HepG2 (cell line): ENCODE results near the gene NOP14. TPM values are rescaled to one million over a fixed set of nuclear protein-coding genes. Genes with fewer than 3 reads are reported as not detected.

Experiments used
- ATF7-NPFF ChIP-seq: sonication (generic); formaldehyde crosslinking; IDR thresholded peaks from 2 replicates; pipeline ENCODE4 v1.8.1; 2023; ENCODE audit warnings: mild to moderate bottlenecking, low read depth, missing genetic modification reagents, moderate library complexity
- ATRX ChIP-seq: sonication (generic); formaldehyde crosslinking; IDR thresholded peaks from 2 replicates; pipeline ENCODE4 v1.4.0; 2020; ENCODE audit warnings: missing genetic modification reagents, borderline replicate concordance
- FIP1L1 ChIP-seq: fragments of 200-400 bp; formaldehyde crosslinking; IDR thresholded peaks from 2 replicates; pipeline ENCODE4 v1.6.1; 2018; ENCODE audit warnings: low read depth, mild to moderate bottlenecking, low read length, moderate library complexity, borderline replicate concordance; ENCODE audit not compliant: insufficient read depth
- HDAC1 ChIP-seq: sonication (generic); formaldehyde crosslinking; IDR thresholded peaks from 2 replicates; pipeline ENCODE4 v1.5.1; 2020; ENCODE audit warnings: mild to moderate bottlenecking, missing genetic modification reagents
- IKZF1 ChIP-seq: fragments of 450-650 bp; IDR thresholded peaks from 2 replicates; pipeline ENCODE4 v1.7.1; 2016
- MAFG ChIP-seq: sonication (generic); formaldehyde crosslinking; IDR thresholded peaks from 2 replicates; pipeline ENCODE4 v1.5.1; 2020; ENCODE audit warnings: mild to moderate bottlenecking, missing genetic modification reagents
- PAXIP1 ChIP-seq: sonication (generic); formaldehyde crosslinking; conservative IDR thresholded peaks from 2 replicates; pipeline ENCODE4 v1.4.0; 2020; ENCODE audit warnings: mild to moderate bottlenecking, missing genetic modification reagents, moderate library complexity
- PLRG1 ChIP-seq: fragments of 450-650 bp; conservative IDR thresholded peaks from 2 replicates; pipeline ENCODE4 v1.6.1; 2016
- SETDB1 ChIP-seq: sonication (generic); formaldehyde crosslinking; IDR thresholded peaks from 2 replicates; pipeline ENCODE4 v1.5.1; 2020; ENCODE audit warnings: missing genetic modification reagents, mild to moderate bottlenecking, borderline replicate concordance
- SRY ChIP-seq: sonication (generic); formaldehyde crosslinking; IDR thresholded peaks from 2 replicates; pipeline ENCODE4 v1.8.0; 2022; ENCODE audit warnings: mild to moderate bottlenecking, missing genetic modification reagents
- ZBTB46 ChIP-seq: sonication (generic); formaldehyde crosslinking; IDR thresholded peaks from 2 replicates; pipeline ENCODE4 v1.4.0; 2020; ENCODE audit warnings: mild to moderate bottlenecking, missing genetic modification reagents, borderline replicate concordance
- ZEB1 ChIP-seq: IDR thresholded peaks from 2 replicates; pipeline ENCODE4 v1.6.1; 2012; ENCODE audit warnings: mild to moderate bottlenecking, low read depth, inconsistent platforms; ENCODE audit not compliant: insufficient replicate concordance
- ZNF30 ChIP-seq: sonication (generic); formaldehyde crosslinking; IDR thresholded peaks from 2 replicates; pipeline ENCODE4 v1.5.0; 2020; ENCODE audit warnings: mild to moderate bottlenecking, missing genetic modification reagents
- ZNF326 ChIP-seq: sonication (generic); formaldehyde crosslinking; IDR thresholded peaks from 2 replicates; pipeline ENCODE4 v1.4.0; 2020; ENCODE audit warnings: missing genetic modification reagents, borderline replicate concordance
- ZNF558 ChIP-seq: sonication (generic); formaldehyde crosslinking; IDR thresholded peaks from 2 replicates; pipeline ENCODE4 v1.9.0; 2022; ENCODE audit warnings: mild to moderate bottlenecking, missing genetic modification reagents, borderline replicate concordance
- polyA plus RNA-seq, 8 experiments: library from polyadenylated mRNA; depleted of rRNA in 3 of 8; stranded (reverse) in 7 of 8; unstranded in 1 of 8; fragments of >200 nt; fragmentation: Illumina TruSeq in 4 of 8; extraction: Trizol in 4 of 8; gene quantifications; 2 replicates each; pipeline versions ENCODE4 v1.2.1 to v1.2.3, GENCODE V29; 2011 to 2016; ENCODE audit warnings: low read depth in 4 of 8, missing spikeins in 1 of 8, mixed read lengths in 1 of 8; ENCODE audit not compliant: insufficient read depth in 1 of 8
- total RNA-seq, 5 experiments: library from RNA; depleted of rRNA; stranded (reverse); fragments of >200 nt; fragmentation: Illumina TruSeq; extraction: Trizol; gene quantifications; 2 replicates each; pipeline ENCODE4 v1.2.3, GENCODE V29; 2016; ENCODE audit warnings: low read depth in 1 of 5
- TF ChIP-seq, protein P1 (sequence below): sonication (generic); formaldehyde crosslinking; IDR thresholded peaks from 2 replicates; pipeline ENCODE4 v1.8.0; 2022; ENCODE audit warnings: missing genetic modification reagents, low read depth, mild to moderate bottlenecking, borderline replicate concordance

Gene NOP14
- total and polyA plus RNA-seq, 2 of the 13 experiments (the other 11 are each of a cell fraction or from before 2014, with no cell fraction given): 6.9 to 47.9 TPM

DNA sequence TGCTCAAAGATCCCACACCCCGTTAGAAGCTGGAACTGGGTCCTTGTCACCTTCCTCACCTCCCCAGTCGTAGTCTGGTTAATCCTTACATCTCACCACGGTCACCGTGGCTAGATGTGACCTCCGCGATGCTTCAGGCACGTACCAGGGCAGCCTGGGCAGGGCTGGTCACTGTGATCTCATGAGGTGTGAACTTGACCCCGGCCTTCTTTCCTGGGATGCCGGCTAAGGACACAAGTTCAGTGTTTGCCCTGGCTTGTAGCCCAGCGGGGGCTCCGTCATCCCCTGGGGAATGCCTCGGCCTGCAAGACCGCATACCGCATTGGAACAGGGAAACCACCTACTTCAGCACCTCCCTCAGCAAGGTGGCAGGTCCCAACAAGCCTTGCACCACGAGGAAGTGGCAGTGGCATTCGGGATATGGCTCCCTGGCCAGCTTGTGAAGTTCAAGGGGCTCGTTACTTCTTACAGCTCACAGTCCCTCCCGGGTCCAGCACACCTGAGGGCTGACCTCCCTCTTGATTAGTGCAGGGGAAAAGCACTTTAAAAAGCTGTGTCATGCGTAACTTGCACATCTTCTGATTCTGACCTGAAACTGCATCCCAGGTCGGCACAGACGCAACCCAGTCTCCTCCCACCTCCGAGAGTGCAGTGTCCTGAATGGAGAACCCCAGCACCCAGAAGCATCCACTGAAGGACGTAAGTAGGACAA, 25.9 kb downstream of the NOP14 start (continued):
- no peak for TF ChIP-seq ATRX (CRISPR knock-in tag)
- TF ChIP-seq ZNF30 (CRISPR knock-in tag): no peak
- TF ChIP-seq, protein P1, sequence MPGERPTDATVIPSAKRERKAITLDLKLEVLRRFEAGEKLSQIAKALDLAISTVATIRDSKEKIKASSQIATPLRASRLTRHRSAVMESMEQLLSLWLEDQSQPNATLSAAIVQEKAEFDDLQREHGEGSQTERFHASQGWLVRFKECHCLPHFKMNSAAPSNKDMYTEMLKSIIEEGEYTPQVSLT (CRISPR knock-in tag): peak; percentile 70; the same call in 1 of the 2 replicates
- no peak for TF ChIP-seq ZNF326 (CRISPR knock-in tag)
- TF ChIP-seq PLRG1: no peak
- TF ChIP-seq IKZF1: no peak
- TF ChIP-seq ATF7-NPFF (CRISPR knock-in tag): peak; percentile 75; the same call in 1 of the 2 replicates
- no peak for TF ChIP-seq FIP1L1
- TF ChIP-seq ZBTB46 (CRISPR knock-in tag): no peak
- TF ChIP-seq ZEB1: no peak
- TF ChIP-seq HDAC1 (CRISPR knock-in tag): peak; percentile 90
- no peak for TF ChIP-seq SETDB1 (CRISPR knock-in tag)
- peak; percentile 87 for TF ChIP-seq PAXIP1 (CRISPR knock-in tag)
- TF ChIP-seq ZNF558 (CRISPR knock-in tag): no peak
- no peak for TF ChIP-seq MAFG (CRISPR knock-in tag)
- no peak for TF ChIP-seq SRY (CRISPR knock-in tag)
